Brain pericyte (primary cell): Measurements from ENCODE around the gene ISX.
"Not testable (repeated sequence)": the region's sequence is repeated elsewhere in the genome, so short reads cannot be mapped to it uniquely, and the experiment has no call there.

Source experiments
- DNase-seq: peaks from one replicate; pipeline ENCODE4 v3.0.0-alpha.2; 2012; ENCODE audit warnings: low read depth, low spot score

Gene ISX

GRCh38 chr22:35065796-35066218 lies at the start of gene ISX:
Gene ISX (plus strand): TSS chr22:35066158. CDS start chr22:35067088, 930 bp downstream.
- no peak for DNase-seq

DNA sequence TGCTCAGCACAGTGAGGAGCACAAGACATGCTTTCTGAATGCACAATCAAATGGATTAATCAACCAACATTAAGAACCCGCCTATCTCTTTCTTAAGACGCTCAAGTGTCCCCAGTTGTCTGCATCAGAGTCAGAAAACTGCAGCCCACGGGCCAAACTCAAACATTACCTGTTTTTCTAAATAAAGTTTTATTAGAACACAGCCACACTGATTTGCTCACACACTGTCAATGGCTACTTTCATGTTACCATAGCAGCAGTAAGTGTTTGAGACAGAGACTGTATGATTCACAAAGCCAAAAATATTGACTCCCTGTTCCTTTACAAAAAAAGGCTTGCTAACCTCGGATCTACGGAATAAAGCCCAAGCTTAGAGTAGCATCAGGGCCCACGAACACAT lies 49.0 kb upstream of the ISX start:
- DNase-seq, result no peak

- DNase-seq, result no peak
Measured at GRCh38 chr22:35018995-35019394, 47.0 kb upstream of the ISX start.

DNA sequence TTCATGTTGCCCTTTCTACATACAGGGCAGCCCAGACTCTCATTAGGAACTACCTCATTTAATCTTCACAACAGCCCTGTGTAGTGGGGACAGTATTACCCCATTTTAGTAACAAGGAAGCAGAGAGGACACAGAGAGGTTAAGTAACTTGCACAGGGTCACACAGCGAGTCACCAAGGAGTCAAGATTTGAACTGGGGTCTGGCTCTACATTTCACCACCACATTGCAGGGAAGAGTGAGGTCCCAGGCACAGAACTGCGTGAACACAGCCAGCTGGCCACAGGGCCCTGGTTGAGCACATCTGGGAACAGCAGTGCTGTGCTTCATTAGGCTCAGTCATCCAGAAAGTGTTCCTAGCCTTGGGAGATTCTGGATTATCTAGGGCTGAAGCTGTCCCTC lies 45.4 kb upstream of the ISX start:
- DNase-seq, result no peak

DNA sequence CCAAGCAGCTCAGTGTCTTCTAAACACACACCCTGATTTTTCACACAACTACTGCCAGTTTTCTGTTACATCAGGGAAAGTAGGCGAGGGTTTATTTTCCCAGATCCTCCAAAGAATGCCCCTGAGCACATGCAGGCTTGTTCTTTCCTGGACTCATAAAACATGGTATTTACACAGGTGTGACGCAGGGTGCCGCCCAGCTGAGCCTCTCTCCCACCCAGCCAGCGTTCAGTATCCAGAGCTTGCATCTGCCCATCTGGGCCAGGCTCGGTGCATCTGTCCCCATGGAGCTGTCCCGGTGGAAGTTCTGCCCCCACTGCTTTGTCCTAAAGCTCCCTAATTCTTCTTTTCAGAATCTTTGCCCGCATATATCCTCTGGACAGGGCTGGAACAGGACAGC lies 44.8 kb upstream of the ISX start:
- DNase-seq, result no peak

- DNase-seq, result no peak
Measured at GRCh38 chr22:35022291-35022690, 43.7 kb upstream of the ISX start.

- no peak for DNase-seq
Measured at GRCh38 chr22:35023692-35024363, 42.1 kb upstream of the ISX start.

GRCh38 chr22:35024364-35024692 lies 41.6 kb upstream of the ISX start:
- no peak for DNase-seq

DNA sequence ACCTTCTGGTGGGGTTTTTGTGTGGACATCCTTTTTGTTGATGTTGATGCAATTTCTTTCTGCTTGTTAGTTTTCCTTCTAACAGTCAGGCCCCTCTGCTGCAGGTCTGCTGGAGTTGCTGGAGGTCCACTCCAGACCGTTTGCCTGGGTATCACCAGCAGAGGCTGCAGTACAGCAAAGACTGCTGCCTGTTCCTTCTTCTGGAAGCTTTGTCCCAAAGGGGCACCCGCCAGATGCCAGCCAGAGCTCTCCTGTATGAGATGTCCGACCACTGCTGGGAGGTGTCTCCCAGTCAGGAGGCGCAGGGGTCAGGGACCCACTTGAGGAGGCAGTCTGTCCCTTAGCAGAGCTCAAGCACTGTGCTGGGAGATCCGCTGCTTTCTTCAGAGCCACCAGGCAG lies 35.8 kb upstream of the ISX start:
- not testable (repeated sequence) for DNase-seq

DNA sequence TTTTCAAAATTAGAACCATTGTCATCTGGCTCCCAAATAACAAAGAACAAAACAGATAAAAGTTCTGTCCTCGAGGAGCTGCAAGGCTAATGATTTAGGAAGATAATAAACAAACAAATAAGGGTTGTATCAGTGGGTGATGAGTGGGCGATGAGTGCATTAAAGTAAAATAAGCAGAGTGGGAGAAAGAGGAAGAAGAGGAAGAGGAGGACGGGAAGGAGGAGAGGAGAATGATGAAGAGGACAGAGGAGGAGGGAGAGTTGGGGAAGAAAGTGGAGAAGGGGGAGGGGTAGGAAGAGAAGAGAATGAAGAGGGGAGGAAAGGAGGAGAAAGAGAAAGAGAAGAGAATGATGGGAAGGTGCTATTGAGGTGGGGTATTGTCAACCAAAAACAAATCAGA lies 33.4 kb upstream of the ISX start:
- DNase-seq, result no peak

- DNase-seq, result no peak
Measured at GRCh38 chr22:35033635-35034296, 32.2 kb upstream of the ISX start.

- no peak for DNase-seq
Measured at GRCh38 chr22:35034963-35035362, 31.0 kb upstream of the ISX start.

- DNase-seq, result no peak
Measured at GRCh38 chr22:35037089-35037488, 28.9 kb upstream of the ISX start.

DNA sequence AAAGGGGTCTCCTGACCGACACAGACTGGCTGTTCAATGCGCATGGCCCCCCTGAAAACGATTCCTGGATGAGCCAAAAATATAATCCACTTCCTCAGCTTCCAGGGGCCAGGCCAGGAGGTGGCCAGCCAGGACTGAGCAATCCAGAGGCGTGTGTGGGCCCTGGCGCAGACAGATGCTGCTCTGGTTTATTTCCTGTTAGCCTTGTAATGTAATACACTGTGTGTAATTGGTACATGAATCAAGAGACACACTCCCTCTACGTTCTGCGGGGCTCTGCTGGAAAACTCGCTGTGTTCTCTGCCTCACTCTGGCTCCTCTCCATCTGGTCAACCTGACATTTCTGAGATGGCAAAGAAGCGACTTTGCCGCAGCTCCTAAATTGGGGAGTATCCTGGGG lies 26.3 kb upstream of the ISX start:
- no peak for DNase-seq

GRCh38 chr22:35043252-35043933 lies 22.6 kb upstream of the ISX start:
- no peak for DNase-seq

- no peak for DNase-seq
Measured at GRCh38 chr22:35043934-35044319, 22.0 kb upstream of the ISX start.

DNA sequence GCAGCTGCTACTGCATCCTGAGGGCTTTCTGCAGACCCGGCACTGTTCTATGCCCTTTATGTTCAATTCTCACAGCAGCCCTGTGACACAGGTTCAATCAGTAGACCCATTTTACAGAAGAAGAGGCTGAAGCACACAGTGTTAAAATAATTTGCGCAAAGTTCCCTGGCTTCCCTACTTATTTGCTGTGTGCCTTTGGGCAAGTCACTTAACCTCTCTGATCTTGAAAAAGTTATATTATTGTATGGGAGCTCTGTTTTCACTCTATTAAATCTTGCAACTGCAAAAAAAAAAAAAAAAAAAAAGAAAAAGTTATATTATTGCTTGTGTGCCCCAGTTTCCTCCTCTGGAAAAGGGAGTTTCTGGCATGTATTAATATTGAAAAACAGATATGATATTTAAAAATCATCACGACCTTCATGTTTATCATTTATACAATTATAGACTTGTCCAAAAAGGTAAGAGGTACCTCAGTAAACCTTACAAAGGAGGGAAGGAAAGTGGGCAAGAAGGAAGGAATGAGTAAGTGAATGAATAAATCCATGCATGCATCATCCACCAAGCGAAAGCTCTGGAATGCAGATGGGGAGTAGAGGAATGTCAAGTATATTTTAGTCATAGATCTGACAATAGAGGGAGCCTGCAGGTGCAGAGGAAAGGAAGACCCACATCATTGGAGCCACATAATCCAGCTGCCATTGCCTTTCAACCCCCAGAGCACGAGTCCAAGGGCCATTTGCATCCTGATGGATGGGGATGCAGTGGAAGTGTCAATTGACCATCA lies 21.2 kb upstream of the ISX start:
- DNase-seq, result no peak

DNA sequence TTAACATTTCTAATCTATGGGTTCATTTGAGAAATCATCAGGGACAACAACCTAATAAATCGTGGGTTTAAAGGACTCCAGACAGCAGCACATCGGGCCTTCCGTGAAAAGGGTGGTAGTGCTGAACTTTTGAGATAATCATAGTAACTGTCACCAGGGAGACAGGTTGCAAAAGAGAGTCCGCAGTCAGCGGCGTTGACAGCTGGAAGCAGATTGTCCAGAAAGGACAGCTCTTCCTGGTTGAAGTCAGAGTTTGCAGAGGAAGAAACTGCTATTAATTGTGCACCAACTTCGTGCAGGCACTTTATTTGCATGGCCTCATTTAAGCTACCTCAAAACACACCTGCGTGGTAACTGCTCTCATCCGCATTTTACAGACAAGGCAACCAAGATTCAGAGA lies 20.5 kb upstream of the ISX start:
- no peak for DNase-seq

- DNase-seq, result no peak
Measured at GRCh38 chr22:35046744-35047462, 19.1 kb upstream of the ISX start.

DNA sequence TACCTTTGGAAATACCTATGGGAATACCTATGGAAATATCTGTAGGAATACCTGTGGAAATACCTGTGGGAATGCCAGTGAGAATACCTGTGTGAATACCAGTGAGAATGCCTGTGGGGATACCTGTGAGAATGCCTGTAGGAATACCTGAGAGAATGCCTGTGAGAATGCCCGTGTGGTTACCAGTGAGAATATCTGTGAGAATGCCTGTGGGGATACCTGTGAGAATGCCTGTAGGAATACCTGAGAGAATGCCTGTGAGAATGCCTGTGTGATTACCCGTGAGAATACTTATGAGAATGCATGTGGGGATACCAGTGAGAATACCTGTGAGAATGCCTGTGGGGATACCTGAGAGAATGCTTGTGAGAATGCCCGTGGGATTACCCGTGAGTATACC lies 15.9 kb upstream of the ISX start:
- not testable (repeated sequence) for DNase-seq

DNA sequence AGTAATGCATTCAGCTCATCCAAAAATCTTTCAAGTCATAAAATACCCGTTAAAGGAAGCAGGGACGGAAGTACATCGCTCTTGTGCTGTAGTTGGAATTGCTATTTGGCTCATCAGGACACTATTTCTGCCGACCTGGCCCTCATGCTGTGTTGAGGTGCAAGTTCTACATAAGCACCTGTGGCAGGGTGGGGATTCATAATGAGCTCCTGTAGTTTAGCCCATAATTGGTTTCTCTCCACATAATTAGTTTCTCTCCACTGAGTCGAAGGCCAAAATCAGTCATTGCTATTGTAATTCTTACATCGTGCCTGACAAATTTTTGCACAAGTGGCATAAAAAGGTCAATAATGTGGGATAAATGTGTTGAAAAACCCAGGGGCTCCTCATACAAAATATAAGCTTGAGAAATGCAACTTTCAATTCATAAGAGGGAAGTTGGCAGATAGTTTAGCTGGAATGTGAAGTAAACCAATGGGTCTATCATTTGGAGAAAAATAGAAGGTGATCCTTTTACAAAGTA lies 14.9 kb upstream of the ISX start:
- no peak for DNase-seq
